Stimulated activated CD8-positive, alpha-beta memory T cell treated with anti-CD3 and anti-CD28 coated beads, Interleukin-4, amount 100 ng/mL, for 4 hours (primary cell): Measurements from ENCODE around the gene RASAL2.
"Not testable (repeated sequence)": the region's sequence is repeated elsewhere in the genome, so short reads cannot be mapped to it uniquely, and the experiment has no call there.

Experiments
- DNase-seq, 2 donors: peaks; one replicate each; pipeline ENCODE4 v3.0.0-alpha.2; 2020; ENCODE audit warnings: low read depth in 2 of 2, low spot score in 1 of 2

Gene RASAL2

DNA sequence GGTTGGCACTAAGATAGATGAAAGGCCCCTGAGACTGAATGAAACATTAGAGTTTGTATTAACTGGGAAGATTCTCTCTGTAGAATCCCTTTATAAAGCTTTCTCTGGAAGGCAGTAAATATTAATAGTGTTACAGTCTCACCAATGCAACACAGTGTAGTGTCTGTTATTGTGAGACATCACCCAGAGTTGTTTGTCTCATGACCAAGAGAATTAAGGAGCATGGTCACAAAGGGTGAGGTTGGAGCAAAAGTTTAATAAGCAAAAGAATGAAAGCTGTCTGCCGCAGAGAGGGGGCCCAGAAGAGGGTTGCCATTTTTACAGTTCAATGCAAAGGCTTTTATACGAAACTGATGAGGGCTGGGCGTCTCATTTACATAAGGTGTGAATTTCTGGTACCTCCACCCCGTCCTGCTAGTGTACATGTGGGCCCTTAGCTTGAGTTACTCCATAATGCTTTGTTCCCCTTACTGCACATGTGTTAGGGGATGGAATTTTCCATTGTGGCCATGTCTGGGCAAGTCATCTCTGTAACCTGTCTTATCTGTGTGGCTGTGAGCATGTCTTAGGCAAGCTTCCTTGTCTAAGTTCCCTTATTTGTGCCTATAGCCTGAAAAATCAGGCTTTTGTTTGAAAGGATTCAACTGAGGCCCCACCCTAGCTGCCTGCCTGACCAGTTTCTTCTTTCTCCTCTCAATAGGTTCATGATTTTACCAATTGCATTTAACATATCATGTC, 184.1 kb downstream of the RASAL2 start:
- no peak for DNase-seq

DNA sequence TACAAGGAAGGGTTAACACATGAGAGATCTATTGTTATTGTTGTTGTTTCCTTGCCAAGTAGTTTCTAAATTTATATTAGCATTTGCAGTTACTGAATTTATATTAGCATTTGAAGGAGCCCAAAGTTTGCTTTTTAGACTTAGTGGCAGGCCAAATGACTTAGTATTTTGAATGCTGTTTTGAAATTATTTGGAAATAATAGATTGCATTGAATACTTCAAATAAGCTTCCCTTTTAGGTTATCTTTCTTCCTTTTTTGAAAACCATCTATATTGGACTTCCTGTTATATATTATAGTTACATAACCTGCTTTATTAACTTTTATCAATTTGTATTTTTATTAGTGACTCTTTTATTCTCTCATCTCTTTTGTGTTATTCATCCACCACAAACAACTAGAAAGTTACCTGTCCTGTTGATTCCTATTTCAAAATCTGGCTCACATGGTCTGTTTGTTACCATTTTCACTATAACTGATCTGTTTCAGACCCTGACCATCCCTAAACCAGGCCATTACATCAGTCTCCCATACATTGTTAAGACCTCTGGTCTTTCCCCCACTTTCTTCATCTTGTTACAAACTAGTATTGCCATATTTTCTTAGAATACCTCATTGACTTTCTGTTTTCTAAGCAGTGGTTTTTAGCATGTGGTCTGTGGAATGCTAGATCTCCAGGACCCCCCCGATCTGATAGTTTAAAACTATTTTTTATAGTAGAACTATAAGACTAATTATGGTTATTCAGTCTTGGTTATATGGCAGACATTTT, 185.2 kb downstream of the RASAL2 start:
- DNase-seq = no peak

DNA sequence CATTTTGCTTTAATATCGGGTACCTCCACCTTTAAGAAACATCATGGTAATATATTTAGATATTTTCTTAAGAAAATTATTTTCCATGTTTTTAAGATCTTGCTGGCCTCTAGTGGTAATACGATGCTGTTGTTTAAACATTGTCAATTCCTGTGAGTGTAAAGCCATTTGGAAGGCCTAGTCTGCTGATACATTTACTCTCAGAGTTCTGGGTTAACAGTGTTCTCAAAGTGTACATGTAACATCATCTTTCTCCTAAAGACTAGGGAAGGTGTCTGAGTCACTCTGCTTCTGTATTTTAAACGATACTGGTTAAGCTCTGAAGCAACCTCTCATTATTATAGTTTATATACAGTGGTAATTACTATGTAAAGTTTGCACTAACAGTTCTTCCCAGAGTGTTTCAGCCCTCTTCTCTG, 189.1 kb downstream of the RASAL2 start:
- no peak for DNase-seq

DNA sequence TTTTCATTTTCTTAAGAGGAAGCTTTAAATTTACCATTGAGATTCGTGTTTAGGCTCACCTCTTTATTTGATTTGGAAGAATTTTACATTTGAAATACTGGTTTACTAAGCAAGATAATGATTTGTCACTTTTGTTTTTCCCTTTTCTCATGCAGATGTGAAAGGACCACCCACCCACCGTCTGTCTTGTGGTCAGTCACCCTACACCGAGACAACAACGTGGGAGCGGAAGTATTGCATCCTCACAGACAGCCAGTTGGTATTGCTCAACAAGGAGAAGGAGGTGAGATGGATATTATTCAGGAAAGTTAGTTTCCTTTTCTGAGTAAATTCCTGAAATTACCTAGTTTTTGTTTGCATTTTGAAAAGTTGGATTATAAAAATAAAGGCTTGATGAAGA, 189.5 kb downstream of the RASAL2 start:
- DNase-seq = no peak

DNA sequence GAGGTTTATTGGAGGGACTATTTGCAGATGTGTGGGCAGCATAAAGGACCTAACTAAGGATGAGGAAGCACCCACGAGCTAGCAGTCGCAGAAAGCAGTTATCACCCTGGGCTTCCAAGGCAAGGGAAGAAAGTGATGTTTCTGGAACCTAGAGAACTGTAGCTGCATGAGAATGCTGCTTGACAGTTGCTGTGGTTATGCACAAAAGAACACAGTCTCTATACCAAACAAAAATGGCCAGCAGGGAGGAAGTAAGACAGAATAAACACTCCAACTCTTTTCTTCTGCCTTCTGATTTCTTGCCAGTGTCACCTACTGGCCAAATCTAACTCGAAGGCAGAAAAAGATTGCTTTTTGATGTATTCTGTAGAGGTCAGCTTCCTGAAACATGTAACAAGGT, 190.2 kb downstream of the RASAL2 start:
- no peak for DNase-seq

DNA sequence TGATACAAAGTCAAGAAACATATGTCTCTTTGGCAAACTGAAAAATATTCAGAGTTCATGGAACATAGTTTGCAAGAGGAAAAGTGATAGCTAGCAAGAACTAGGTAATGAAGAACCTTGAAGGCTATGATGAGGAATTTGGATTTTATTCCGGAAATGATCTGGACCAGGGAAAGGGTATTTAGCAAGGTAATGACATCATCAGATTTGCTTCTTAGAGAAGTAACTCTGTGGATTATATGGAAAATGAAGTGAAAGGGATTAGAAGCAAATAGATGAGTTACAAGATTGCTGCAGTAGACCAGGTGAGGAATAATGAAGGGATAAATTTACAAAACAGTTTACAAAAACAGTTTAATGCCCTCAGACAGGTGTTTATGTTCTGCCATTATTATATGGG, 197.3 kb downstream of the RASAL2 start:
- no peak for DNase-seq

DNA sequence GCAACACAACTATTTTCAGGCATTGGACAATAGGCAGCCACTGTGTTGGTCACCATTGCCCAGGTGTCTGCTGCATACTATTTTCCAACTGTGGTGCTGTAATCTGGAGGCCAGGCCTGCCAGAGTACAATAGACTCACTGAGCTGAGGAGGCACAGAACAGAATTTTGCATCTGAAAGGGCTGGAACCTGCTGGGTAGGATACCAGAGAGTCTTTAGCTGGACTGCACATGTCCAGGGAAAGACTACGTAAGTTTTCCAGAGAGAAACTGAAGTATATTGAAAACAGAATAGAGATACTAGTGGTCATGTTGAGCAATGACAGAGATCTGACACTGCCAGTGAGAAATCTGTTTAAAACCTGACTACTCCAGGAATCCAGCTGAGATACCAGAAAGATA, 200.8 kb downstream of the RASAL2 start:
- no peak for DNase-seq

DNA sequence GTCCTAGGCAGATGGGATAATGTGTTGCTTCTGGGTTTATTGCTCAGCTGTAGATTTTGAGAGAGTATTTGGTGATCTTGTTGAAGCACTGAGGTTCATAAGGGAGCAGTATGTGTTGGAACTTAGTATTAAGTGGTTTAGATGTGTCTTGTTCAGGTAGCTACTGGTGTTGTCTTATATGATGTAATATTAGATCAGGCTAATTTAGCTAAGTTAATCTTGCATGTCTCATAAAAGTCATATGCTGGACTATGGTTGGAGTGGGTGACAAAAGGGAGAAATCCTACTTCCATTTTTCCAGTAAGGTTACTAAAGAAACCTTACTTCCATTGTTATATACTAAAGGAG, 206.4 kb downstream of the RASAL2 start:
- DNase-seq = no peak

DNA sequence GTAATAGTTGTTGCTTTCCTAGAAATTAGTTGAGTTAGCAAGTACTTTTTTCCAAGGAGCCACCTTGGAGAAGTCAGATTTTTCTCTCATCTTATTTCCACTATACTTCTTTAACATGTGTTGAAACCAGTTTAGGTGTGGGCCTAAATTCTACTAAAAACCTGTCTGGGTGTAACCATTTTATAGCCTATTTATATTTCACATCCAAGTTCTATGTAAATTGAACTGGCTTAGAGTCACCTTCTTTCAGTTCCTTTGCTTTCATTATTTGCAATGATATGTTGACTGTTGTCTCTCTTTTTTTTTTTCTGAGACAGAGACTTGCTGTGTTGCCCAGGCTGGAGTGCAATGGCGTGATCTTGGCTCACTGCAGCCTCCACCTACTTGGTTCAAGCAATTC, 207.2 kb downstream of the RASAL2 start:
- DNase-seq = no peak

DNA sequence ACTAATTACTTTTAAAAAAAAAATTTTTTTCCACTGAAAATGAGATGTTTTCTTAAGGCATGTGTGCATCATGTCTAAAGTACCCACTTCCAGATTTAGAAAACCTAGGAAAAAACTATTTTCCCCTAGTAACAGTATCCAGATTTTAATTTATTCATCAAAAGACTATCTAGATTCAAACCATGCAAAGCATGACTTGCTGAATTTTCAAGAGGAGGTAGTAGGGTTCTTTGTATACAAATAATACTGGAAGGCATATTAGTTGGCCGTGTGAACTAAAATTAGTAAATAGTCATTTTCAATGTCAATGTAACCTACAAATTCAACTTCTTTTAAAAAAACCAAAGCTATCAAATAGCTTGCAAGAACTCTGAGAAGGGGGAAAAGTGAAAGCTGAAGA, 213.4 kb downstream of the RASAL2 start:
- no peak for DNase-seq

DNA sequence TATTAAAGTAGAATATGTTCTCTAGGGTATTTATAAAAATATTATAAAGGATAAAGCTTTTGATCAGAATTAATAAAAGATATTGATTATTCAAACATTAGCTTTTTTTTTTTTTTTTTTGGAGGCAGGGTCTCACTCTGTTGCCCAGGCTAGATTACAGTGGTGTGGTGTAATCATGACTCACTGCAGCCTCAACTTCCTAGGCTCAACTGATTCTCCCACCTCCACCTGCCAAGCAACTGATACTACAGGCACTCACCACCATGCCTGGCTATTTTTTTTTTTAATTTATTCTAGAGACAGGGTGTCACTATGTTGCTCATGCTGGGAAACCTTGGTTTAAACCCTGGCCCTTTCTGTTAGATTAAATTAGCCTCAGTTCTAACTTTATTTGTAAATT, 214.5 kb downstream of the RASAL2 start:
- no peak for DNase-seq

DNA sequence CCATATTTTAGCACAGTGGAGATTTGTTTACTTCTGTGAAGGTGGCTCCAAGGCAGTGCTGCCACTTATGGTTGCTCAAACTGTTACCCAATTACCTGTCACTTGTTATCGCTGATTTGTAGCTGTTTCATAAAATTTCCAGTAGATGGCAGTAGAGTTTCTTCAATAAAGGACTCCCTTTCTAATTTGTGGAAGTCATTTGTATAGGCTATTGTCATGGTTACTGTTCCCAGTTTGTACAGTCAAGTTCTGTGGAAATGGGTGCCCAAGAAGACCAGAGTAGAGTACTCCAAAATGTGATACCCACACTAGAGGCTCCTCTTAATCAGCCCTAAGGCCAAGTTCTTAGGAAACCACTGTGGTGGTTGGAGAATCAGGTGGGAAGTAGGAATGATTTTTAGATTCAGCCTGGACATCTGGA, 216.8 kb downstream of the RASAL2 start:
- DNase-seq = no peak

DNA sequence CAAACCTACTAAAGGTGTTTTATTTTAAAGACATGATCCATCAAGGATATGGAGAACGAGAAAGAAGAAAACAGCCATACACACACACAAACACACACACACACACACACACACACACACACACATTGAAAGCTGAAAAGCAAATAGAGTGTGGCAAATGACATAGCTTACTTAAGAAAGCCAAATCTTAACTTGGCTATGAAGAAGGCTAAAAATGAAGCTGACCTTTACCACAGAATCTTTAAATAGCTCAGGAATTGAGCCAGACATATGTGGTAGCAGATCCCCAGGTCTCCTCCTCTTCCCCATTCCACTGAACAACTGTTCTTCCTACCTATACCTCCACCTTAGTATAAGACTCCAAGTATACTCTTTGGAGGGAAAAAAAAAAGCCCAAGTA, 217.3 kb downstream of the RASAL2 start:
- DNase-seq = no peak

DNA sequence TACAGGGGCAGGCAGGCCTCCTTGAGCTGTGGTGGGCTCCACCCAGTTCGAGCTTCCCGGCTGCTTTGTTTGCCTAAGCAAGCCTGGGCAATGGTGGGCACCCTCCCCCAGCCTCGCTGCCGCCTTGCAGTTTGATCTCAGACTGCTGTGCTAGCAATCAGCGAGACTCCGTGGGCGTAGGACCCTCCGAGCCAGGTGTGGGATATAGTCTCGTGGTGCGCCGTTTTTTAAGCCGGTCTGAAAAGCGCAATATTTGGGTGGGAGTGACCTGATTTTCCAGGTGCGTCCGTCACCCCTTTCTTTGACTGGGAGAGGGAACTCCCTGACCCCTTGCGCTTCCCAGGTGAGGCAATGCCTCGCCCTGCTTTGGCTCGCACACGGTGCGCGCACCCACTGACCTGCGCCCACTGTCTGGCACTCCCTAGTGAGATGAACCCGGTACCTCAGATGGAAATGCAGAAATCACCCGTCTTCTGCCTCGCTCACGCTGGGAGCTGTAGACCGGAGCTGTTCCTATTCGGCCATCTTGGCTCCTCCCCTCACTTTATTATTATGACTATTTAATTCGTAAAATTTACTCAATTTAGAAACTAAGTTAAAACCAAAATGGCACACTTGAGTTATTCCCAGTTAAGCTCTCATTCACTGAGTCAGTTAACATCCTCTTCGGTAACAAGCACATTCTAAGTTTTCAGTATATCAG, 226.5 kb downstream of the RASAL2 start:
- not testable (repeated sequence) for DNase-seq

DNA sequence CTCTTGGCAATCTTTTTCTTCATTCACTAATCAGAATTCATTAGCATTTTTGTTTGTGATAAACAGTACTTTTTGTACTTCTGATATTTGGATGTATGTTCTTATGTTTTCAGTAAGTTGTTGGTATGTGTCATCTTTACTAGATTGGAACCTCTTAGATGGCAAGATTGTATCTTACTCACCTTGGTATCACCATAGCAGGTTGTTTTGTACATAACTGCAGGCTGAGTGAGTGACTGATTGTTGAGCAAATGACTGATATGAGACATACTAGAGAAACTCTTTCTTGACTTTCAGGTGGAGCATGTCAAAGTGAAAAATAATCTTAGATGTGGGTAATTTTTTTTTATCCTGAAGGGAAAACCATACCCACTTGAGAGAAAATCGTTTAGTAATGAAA, 229.2 kb downstream of the RASAL2 start:
- no peak for DNase-seq

DNA sequence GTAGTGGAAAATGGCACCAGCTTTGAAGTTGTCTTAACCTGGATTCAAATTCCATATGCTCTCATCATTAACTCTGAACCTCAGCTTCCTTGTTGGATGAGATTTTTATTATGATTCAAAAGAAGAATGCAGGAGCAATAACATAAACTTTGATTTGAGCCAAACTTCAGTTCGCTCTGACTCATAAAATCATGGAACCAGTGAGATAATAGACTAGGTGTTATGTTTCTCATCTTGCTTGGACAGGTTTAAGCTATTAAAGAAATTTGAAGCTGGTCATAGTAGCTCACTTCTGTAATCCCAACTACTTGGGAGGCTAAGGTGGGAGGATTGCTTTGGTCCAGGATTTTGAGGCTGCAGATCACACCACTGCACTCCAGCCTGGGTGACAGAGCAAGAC, 230.1 kb downstream of the RASAL2 start:
- no peak for DNase-seq

DNA sequence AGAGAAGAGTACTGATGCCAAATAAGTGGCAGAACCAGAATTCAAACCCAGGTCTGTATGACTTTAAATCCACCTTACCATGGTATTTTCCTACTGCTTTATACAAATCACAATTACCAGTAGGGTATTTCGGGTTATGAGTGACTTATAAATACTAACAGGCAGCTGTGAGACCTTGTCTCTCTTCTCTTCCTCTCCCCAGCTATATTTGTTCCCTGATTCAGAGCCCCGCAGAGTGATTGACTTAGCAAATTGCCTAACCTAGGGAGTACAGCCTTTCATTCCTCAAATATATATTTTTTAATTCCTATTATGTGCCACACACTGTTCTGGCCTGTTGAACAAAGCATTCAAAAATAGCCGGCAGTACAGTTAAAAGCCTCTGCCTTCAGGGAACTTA, 234.8 kb downstream of the RASAL2 start:
- no peak for DNase-seq

DNA sequence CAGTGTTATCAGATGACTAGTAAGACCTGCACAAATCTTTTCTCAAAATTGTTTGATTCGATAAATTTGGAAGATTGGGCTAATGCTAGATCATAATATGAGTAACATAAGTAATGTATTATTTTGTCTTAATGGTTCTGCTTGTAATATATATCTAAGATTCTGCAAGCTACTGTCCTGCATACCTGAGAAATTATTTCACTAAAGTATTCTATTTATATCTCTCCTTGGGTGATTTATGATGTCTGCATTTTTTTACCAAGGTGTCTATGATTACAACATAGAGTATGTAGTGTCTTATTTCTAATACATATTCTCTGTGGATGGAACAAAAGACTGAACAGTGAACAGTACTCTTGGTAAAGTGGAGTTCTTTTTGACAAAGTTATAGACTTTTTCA, 236.2 kb downstream of the RASAL2 start:
- no peak for DNase-seq

DNA sequence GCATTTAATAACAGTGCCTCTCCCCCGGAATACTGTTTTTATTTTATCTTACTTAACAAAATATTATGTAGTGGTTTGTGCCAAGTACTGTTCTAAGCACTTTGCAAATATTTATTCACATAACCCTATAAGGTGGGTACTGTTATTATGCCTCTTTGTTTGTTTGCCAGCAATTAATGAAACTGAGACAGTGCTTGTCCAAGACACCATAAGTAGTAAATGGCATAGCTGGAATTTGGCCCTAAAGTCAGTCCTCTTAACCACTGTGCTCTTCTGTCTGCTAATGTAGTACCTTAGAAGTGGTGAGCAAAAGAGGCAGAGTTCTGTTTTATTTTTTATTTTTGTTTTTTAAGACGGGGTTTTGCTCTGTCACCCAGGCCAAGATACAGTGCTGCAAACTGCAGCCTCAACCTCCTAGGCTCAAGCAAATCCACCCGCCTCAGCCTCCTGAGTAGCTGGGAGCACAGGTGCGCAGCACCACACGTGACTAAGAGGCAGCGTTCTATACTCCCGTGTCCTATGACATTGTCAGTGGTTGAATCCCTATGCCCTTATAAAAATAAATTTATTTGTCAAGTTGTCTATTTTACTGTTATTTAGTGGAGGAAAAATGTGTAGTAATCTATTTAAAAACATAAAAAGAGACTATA, 237.1 kb downstream of the RASAL2 start:
- DNase-seq = no peak

DNA sequence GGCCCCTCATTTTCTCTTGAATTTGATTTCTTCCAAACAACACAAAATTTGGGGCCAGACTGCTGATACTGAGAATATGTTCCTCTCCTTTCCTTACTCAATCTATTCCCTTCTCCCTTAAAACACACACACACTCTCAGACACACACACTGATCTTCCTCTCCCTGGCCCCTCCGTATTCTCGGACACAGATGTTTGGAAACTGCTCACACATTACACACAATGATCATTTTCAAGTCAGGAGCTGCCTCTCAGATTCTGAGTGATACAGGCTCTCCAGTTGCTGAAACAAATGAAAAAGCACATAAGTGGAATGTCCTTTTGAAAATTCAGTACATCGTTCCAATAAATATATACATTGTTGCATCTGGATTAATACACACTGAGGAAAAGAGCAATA, 241.5 kb downstream of the RASAL2 start:
- no peak for DNase-seq

DNA sequence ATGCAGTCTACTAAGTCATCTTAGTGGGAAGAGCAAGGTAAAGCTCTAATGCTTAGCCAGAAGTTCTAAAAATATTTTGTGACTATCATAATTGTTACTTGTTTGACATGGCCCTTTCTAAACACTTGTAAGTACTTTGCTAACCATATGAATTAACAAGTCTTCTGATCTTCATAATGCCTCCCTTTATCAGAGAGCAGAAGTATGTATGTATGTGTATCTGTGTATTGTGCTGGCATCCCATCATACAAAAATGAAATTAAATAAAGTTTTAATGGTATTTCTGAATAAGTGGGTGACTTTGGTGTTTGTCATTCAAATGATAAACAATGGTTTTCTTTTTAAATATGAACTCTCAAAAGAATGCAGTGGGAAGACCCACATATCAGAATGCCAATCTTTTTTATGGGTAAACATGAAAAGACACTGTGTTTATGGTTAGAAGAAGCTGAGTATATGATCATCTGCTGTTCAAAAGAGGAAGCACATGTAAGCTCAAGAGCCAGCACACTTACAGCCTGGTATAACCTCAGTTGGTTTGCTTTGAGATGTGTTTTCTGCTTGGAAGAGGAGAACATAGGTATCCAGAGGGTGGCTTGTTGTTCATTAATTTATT, 243.3 kb downstream of the RASAL2 start:
- DNase-seq = no peak
